ENCODE measurements around the gene ADAR.

The ADAR gene

DNA sequence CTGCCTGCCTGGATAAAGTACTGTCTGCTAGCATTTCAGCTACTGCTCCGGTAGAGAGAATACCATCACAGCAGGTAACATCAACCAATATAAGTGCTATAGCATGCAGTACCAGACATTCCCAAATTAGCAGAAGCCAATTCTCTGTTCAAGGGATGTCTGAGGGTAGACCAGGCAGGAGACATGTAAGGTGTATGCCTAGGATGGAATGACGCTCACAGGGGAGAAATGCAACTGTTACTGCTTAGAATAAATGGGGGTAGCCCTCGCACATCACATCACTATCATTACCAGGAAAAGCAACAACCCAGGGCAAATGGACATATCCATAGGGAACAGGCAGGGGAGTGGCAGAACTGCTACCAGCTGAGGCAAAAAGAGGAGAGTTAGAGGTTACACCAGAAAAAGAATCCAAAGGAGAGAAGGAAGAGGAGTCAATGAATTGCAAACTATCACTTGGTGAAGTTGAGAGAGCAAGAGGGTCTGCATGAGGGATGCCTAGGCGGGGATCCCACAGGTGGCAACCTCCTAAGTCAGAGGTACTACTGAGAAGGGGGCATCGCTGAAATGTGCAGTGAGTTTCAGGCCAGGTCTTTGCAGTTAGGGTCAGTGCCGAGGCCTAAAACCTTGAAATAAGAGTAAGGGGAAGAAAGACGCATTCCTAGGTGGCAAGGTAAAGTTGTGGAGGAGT, 50.6 kb downstream of the ADAR start:
- no peak for DNase-seq

DNA sequence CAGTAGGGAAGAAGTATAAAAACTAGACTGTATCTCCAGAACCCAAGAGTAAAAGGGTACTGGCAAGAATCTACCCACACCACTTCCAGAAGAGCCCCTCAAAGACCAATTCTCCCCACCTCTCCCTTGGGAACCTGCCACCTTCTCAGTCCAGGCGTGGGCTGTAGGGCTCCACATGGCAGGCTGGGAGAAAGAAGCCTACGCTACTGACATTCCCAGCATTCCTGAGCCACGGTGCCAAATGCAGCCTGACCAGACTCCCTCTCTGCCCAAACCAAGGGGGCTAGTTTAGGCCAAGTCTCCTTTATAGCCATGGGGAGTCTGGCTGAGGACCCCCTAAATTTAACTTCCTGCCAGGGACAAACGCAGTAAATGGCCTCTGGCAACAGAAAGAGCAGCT, 51.6 kb downstream of the ADAR start:
- no peak for DNase-seq

DNA sequence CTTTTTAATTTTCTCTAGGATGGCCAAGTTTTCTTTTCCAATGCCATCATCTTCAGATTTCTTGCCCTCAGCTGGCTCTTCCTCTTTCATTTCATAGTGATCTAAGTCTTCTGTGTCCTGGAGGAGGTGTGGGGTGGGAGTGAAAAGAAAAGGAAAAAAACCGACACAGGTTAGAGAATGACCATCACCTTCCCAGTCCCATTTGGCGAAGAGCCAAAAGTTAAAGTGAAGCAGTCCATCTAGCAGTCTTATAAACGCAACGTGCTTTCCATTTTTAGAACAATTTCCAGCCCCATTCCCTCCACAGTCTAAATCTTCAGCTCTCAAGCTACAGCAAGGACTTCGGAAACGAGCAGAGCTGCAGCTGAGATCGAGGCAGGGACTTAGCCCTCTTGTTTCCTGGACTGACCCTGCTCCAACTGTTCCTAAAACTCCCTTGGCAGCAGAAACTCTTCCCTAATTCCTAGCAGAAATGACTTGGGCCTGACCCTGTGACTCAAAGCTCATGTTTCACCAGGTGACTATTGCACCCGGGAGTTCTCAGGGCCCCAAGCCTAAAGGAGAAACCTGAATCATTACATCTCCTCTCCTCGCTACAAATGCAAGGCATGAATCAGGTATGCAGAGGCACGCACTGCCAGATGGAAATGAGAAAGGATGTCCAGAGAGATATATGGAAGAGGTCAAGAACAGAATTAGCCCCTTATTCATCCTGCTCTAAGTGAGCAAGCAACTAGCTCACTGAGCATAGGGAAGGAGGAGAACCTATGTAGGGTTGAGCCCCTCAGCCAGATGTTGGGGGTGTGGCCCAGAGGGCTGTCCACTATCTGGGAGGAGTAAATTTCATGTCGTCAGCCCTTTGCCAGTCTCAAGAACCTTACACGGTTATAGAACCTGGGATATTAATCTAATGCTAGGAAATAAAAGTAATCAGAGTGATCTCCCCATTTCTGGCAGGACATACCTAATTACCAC, 54.6 kb downstream of the ADAR start:
- no peak for DNase-seq

DNA sequence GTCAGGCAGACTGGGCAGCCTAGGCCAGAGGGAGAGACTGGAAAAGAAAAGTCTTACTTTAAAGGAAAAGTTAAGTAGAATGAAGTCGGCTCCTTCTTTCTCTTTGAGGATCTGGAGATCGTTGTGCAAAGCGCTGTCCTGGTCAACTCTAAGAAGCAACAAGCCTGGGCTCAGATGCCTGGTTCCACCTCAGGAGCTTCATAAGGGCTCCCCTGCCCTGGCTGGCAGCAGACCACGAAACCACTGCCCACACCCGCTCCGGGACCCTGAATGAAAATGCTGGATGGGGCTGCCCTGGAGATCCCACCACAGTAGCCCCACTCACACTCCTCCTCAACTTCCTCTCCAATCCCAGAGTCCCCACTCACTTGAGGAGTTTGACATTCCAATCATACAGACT, 56.0 kb downstream of the ADAR start:
- no peak for DNase-seq

DNA sequence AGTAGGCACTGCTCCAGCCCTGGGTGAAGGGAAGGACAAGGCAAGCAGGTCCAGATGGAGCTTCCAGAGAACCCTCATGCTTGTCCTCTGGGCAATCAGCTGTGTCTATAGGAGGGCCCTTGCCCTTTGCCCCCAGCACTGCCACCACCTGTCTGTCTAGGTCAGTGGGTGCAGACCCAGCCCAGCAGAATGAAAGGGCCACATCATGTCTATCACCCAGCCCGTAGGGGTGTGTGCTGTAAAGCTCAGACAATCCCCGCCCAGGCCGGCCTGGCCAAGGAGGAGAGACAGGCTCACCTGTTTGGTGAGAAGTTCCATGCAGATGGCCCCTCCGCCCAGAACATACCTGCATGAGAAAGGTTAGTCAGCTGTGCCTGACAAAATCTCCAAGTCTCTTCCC, 56.5 kb downstream of the ADAR start:
- DNase-seq: no peak

DNA sequence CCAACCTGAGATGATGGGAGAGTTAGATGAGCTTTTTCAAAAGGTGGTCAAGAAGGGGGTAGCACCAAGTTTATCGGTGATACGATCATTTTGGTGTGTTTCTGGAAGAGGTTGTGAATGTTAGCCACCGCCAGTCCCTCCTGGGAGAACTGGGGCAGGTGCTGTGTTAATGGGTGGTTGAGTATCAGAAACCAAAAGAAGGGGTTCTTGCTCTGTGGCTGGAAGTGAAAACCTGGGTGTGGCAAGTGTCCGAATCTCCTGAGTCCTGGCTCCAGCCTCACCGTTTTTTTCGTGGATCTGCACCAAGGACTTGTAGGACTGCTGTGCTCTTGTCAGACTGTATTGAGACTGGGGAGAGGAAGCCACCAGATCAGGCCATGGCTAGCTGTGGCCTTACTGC, 57.3 kb downstream of the ADAR start:
- DNase-seq: no peak

DNA sequence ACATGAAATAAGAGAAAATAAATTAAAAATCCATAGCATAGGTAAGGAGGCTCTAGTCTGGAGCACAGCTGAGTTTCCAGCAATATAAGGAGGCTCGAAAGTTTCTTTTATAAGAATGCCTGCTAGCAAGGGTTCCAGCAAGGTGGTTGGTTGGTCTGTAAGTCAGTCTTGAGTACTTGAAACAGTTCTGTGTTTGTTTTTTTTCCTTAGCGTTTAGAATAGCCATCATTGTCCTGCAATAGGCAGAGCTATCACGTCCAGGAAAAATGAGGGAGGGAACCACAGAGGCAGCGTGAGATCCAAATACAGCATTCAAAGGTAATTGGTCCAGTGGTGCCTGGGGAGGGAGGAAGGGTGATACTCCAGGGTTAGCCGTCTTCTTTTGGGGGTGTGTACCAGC, 57.9 kb downstream of the ADAR start:
- DNase-seq: no peak

DNA sequence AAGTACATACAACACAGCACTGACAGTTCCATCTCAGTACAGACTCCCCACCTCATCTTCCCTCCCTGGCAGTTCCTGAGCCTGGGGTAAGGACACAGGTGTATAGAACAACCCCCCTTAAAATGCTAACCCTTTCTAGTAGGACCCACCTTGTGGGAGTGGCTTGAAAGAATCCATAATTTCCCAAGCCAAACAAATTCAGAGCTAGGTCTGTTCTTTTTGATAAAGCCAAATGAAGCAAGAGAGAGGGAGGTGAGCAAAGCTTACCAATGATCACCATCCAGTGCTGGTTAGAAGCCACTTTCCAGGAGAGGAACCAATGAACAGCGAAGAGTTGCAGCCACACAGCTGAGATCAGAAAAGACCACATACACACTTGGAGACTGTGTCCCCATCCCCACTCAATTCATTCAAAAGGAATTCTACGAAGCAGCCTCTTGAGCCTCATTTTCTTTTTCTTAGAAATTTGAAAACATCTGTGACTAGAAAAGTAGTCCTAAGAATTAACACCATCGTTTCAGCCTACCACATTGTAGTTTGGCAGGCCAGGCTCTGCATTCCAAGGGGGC, 58.7 kb downstream of the ADAR start:
- DNase-seq: no peak

DNA sequence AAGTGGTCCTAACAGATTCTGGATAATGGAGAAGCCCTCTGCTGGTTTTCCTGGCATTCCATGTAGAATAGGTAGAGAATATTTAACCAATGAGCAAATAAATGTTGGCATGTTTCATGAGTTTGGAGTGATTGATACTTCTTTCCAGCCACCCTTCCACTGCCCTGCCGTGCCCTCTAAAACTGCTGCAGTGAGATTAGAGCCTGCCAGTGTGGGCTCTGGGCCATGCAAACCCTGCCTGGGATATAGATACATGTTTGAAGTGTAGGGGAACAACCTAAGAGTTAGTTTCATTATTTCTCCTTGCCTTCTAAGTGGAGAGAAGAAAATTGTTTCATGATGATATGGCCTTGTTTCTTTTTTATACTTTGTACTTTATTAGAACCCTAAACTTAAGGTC, 60.0 kb downstream of the ADAR start:
- no peak for DNase-seq

DNA sequence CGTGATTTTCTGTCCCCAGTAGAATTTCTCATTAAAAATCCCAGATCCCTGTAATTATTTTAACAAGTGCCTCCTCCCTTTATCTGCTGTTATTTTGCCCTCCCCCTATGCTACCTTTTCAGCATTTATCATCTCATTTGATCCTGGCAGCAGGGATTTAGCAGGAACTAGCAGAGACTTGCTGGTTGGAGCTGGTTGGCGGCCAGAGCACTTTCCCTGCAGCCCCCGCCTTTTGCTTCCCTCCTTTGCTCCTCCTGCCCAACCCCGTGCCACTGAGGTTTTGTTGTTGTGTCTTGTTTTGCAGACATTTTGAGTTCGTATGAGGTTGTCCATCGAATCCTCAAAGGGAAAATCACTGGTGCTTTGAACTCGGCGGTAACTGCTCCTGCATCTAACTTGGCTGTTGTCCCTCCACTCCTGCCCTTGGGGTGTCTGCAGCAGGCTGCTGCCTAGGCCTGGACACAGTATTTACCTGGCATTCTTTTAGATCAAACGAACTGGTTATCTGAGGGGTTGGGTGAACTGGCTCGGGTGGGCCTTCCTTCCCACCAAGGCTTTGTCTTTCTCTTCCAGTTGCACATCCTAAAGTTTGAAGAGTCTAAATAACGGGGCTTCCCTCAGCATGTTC, 60.8 kb downstream of the ADAR start:
- DNase-seq: no peak

DNA sequence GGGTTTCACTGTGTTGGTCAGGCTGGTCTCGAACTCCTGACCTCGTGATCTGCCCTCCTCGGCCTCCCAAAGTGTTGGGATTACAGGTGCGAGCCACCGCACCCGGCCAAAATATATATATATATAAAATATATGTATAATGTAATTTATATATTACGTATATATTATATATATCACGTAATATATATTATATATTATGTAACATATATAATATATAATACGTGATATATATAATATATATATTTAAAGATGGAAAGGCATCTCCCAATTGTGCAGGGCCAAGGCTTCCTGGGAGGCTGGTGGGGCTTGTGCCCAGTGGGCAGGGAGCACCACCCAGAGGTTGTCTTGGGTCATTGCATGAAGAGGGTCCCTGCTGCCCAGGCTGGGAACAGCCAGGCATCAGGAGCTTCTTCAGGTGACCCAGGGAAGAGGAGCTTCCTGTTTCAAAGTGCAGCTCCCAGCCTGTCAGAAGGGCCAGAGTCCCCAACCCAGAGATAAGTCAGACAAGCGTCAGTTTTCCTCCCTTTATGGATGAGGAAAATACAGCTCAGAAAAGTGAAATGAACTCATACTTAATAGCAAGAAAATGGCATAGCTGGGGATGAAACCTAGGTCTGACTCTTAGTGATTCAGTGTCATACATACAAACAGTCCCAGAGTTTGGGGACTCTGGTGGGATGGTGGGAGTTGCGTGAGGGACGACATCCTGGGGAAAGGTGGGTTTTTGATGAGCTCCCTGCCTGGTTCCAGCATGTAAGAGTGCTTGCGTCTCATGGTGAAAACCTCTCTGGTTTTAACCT, 61.5 kb downstream of the ADAR start:
- peak; percentile 16 for DNase-seq

DNA sequence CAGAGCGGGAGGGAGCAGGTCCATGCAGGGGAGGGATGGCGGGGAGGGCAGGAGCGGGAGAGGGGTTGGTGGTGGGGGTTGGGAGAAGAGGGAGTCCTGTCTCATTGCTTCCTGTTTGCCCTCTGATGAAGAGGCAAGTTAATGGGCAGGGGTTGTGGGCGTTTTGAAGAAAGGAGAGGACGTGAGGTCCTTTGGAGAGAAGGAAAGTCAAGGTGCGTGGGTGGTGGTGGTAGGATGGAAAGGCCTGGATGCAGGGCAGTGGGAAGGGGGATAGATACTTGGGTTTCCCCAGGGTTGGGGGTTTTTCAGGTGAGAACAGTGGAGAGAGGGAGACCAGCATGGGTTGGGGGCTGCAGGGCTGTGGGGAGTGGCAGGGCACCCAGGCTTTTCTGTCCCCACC, 66.8 kb downstream of the ADAR start:
- DNase-seq: no peak

DNA sequence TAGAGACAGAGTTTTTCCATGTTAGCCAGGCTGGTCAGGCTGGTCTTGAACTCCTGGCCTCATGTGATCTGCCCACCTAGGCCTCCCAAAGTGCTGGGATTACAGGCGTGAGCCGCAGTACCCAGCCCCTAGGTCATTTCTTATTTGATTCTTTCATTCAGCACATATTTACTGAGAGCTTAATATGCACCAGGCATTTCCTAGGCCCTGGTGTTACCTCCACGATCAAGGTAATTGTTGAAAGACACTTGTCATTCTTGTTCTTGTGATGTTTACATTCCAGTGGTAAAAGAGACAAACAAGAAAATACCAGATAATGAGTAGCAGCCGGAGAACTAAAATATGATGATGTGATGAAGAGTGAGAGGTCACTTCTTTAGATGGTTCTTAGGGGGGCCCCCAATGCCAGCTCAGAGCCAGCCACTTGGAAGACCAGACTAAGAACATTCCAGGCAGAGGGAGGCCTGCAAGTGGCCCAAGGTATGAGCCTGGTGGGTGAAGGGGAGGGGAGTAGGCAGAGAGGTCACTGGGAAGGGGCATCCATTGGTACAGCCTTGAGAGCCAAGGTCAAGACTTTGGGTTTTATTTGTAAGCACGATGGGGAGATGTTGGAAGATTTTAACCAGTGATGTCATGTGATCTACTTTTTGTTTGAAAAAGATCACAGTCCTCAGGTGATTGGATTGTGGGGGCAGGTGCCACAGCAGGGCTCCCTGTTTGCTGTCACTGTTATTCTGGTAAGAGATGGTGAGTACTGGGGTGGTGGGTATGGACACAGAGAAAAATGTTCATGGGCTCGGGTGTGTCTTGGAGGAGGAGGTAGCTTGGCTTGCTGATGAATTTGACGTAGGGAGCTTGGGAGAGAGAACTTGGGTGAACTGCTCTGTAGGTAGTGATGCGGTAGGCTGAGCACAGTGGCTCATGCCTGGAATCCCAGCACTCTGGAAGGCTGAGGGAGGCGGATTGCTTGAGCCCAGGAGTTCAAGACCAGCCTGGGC, 68.2 kb downstream of the ADAR start:
- no peak for DNase-seq

DNA sequence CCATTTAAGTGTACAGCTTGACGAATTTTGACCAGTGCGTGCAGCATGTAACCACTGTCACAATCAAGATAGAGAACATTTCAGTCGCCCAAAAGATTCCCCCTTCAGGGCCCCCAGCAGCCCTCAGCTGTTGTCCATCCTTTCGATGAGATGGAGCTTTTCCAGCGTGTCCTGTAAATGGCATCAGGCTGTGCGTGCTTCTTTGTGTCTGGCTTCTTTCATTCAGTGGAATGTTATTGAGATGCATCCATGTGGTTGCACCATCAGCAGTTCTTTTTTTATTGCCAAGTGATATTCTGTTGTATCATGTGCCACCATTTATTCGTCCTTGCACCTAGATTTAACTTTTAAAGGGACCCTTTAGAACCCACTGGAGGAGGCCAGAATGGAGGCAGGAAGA, 71.4 kb downstream of the ADAR start:
- no peak for DNase-seq

DNA sequence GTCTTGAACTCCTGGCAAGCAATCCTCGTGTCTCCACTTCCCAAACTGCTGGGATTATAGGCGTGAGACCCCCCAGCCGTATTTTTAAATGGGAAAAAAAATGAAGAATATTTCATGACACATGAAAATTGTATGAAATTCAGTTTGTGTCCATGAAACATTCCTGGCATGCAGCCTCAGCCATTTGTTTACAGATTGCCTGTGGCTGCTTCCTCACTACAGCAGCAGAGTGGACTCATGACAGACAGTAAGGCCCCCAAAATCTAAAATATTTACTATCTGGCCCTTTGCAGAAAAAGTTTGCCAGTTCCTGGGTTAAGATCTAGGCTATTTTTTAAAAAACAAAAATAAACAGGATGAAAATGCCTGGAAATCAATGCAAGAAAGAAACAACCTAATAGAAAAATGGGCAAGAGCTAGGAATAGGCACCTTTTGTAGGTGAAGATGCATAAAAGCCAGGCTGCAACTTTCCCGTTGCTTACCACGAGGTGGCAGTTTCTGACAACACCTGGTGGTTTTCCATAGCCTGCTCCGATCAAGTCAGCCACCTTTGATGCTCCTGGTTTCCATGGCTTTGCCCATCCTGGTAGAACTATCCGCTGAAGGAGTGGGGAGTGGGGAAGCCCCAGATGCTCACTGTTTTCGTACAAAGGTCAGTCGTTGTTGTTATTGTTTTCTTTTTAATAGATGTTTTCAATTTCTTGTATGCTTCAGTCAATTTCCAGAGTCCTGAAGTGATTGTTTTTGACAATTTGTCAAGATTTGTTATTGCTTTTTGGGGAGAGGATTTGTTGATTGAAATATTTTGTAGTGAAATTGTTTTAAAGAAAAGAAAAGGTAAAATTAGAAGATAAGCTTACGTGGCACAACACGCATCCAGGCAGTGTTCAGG, 73.8 kb downstream of the ADAR start:
- no peak for DNase-seq
